Stimulated activated CD4-positive, alpha-beta T cell treated with anti-CD3 and anti-CD28 coated beads, Interleukin-4, amount 100 ng/mL, for 48 hours (primary cell): ENCODE results near the gene POU6F2.

Experiments
- DNase-seq, 2 donors: peaks; one replicate each; pipeline ENCODE4 v3.0.0-alpha.2; 2020; ENCODE audit warnings: low read depth in 2 of 2

POU6F2 gene

GRCh38 chr7:39432807-39433416 is 455.2 kb downstream of the POU6F2 start:
- no peak for DNase-seq

DNA sequence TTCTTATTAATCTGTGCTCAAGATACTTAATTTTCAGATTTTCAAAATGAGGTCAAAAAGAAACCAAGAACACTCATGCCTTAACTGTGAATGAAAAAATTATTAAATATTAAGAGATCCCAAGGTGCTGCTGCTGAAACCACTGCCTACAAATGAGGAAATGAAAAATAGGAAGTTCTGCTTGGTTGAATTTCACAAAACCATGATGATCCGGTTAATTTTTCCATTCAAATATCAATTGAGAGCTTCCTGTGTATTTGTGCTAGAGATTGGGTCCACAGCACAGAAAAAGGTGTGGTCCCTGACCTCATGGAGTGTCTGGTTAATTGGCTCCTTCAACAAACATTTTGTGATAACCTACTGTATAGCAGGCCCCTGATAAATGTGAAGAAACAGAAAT is 455.8 kb downstream of the POU6F2 start:
- no peak for DNase-seq

- no peak for DNase-seq
These were observed 456.3 kb downstream of the POU6F2 start for GRCh38 chr7:39434012-39434411.

DNA sequence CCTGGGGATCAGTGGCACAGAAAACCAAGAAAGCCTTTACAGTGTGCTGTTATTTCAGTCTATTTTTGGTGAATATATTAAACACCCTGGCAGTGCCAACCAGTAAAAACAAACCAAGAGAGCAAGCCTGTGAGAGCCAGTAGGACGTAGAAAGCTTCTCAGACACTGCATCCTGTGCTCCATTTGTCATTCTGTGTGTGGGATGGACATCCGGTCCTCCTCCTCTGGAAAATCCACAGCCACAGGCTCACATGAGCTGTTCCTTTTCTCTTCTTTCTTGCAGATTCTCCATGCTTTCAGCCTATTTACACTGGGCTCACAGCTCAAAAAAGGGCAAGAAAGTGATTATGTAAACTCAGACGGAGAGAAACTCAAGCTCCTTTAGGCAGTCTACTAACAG is 468.8 kb downstream of the POU6F2 start:
- no peak for DNase-seq

DNA sequence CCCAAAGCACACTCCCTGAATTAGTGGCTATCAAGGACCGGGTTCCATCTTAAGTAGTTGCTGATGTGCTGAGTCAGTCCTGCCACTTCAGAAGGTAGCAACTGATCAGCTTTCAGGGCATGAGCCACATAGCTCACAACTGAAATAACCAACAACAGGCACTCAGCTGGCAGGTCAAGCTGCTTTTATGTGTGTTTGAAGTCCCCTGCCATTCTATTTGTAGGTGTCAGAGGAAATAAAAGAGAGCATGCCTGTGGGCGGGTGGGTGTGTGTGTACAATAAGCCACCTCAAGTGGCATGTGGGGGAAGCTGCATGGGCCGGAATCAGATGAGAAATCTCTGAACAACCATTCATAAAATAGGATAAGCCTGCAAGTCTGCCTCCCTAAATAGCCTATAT is 474.2 kb downstream of the POU6F2 start:
- DNase-seq, result no peak

GRCh38 chr7:39453743-39454355 is 476.1 kb downstream of the POU6F2 start:
- peak; percentile 34 to 41 for DNase-seq

DNA sequence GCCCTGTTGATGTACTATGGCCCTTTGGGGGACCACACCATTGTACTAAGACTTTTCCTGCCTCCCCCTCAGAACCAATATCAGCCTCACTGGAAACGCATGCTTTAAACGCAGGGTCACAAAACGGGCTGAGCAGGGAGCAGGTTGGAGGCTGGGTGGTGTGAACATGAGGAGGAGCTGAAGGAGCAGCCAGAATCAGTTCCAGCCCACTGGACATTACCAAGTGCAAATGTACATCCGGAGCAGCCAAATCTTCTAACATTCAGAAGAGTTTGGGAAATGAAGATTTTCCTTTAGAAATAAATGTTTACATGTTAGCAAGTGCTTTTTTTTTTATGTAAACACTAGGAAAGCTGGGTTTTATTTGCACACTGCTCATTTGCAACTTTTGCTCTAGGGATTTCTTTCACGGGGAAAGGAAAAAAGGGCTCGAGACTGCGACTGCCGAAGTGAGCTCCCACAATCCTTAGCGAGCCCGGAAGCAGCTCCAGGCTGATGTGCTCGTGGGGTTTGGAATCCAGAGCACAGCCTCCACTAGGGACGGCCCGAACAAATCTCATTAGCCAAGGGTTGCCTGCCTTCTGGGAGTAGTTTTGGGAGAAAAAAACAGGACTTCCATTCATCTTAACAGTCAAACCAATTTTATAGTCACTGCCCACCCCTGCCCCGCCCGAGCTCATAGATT is 480.5 kb downstream of the POU6F2 start:
- no peak for DNase-seq

DNA sequence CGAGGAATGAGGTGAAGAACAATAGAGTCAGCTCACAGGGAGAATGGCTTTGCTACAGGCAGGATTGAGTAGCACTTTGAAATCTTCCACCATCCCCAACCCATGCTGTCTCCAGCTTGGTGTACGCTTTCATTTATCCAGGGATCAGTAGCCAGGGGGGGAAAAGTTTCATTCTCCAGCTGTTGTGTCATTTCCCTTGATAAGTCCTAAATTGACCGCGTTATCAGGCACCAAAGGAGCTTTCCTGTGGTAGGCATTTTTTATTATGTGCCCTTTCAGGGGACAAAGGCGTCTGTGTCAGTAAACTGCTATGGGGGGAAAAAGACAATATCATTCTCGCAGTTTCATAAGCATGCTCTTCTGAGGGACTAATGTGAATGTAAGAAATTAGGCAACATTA is 481.9 kb downstream of the POU6F2 start:
- no peak for DNase-seq

GRCh38 chr7:39460486-39460885 is 482.8 kb downstream of the POU6F2 start:
- no peak for DNase-seq

DNA sequence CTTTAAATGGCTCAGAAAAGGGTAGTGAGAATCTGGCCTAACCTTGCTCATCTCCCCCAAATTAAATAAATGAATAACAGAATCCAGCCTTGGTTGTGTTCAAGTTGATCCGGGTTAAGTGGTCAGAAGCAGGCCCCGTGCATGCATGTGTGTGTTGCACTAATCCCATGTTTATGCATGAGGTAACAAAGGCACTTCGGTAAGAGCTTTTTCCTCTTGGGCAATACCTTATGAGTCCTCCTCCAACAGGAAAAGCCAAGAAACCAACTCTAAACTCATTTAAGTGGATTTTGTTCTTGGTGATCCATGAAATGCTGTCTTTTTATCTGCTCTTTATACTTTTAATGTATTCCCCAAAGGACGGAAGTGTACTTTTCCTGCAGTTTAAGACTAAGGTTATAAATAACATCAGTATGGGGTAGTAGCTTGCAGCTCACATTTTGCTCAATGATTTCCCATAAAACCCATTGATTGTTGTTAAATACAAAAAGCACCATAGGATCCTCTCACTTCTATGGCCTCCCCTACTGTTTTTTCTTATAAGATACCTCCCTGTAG is 483.6 kb downstream of the POU6F2 start:
- no peak for DNase-seq

DNA sequence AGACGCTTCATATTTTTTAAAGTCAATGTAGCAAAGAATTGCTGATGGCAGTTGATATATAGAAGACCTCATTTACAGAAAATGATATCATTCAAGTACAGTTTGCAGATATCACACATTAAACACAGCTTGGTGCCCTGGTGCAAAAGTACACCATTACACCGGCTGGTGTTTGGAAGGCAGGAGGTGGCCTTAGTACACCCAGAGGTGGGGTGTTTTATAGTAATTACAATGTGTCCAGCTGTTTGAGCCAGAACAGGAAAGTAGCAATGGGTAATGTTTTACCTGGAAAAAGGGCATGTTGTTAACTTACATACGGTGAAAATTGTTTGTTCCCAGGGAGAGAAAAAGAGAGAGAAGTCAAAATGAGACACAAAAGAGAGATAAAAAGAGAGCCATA is 485.5 kb downstream of the POU6F2 start:
- DNase-seq, result no peak

- no peak for DNase-seq
These were observed 486.8 kb downstream of the POU6F2 start for GRCh38 chr7:39464350-39465054.

GRCh38 chr7:39465055-39465929 is 487.6 kb downstream of the POU6F2 start:
- peak; percentile 9 to 11 for DNase-seq

DNA sequence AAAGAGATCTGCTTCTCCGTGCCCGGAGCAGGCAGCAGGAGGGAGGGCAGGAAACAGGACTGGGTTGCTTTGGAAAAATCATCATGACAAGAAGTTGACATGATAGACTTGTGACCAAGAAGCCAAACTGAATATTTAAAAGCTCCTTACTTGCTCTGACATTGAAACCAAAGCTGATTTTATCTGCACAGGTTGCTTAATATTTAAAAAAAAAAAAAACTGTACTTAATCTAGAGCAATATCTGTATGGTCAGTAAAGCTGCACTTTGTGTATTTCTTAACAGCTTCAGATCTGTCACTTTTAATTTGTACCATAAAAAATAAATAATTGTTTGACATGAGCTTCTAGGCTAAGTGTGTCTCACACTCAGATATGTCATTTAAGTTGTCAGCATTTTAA is 490.6 kb downstream of the POU6F2 start:
- DNase-seq, result no peak

DNA sequence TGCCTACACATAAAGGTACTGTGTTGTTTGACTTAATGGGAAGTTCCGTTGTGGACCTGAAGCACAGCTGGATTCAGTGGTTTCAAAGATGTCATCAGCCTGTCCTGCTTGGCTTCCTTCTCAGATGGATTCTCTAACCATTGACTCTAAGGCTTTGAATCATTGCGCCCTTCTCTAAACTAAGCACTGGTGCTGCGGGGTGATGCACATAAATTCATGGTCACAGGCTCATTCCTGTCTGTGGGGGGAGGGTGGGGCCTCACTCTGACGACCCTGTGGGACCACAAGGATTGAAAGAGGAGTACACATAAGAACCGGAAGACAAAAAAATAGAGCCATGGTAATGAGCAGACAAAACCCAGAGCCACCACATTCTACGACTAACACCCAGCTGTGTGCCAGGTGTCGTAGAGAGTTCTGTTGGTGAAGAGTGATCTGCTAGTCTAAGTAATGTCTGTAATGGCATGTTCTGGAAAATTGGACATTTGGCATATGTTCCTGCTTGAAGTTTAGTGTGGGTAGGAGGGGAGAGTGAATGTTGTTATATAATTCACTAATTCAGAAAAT is 491.2 kb downstream of the POU6F2 start:
- no peak for DNase-seq

GRCh38 chr7:39480901-39481300 is 503.2 kb downstream of the POU6F2 start:
- no peak for DNase-seq

DNA sequence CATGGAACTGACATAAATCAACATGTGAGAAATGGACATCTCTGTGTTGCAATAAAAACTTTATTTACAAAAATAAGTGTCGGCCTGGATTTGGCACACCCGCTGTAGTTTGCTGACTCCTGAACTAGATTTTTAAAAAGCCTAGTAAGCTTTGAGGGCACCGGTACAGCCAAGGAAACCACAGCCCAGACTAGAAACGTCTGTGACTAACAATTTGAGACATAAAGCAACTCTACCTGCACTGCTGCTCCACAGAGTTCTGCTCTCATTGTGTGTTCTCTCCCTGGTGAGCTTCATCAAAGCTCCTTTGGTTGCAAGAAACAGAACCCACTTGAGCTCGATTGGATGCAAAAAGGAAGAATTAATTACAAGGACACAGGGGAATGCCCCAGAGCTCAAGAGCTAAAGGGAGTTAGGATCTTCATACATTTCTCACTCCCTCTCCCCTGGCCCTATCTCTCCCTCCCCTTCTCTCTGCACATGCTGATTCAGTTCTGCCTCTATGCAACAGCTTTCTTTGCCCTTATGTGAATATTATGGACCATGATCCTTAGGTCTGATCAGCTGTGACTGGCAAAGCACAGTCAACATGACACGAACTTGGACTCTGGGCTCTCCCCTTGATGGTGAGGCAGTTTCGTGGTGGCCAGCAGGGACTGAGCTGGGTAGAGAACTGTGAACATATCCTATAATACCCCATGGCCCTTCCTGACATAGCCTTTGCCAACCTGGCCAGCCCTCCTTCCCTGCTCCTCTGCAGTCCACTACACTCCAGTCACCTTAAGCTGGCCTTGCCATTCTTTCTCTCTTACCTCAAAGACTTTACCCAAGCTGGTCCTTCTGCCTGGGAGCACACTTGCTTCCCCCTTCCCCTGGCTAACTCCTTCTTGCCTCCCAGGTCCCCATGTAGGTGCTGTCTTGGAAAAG is 511.0 kb downstream of the POU6F2 start:
- DNase-seq, result no peak

GRCh38 chr7:39490296-39490695 is 512.6 kb downstream of the POU6F2 start:
- no peak for DNase-seq

DNA sequence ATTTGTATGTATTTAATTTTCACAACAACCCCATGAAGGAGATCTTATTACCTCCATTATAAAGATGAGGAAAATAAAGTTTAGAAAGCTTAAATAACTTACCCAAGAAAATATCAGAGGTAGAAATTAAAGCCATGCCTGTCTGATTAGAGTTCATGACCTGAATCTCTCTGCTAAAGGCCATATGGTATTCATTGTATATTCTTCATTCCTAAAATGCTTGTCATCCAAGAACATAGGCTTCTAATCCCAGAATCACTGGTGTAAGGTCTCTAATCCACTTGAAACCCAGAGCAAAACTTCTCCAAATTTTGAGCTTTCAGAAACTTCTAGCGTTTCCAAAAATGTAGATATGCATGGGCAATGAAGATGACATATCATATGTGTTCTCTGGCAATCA is 516.2 kb downstream of the POU6F2 start:
- no peak for DNase-seq

- DNase-seq, result no peak
These were observed 523.6 kb downstream of the POU6F2 start for GRCh38 chr7:39501358-39501757.
